Aorta (tissue), 5 donors: ENCODE data around the gene GBA2. TPM values are rescaled to one million over a fixed set of nuclear protein-coding genes. Genes with fewer than 3 reads are reported as not detected.

ENCODE experiments used
- ATAC-seq: fragments of 200-7000 bp; cut with Tn5 transposase; one replicate; pipeline ENCODE4 v1.9.1; 2022; ENCODE audit warnings: moderate library complexity; ENCODE audit not compliant: low FRiP score
- DNase-seq, 2 donors: peaks; one replicate each; pipeline ENCODE4 v3.0.0-alpha.2; 2020
- H3K27ac ChIP-seq, 2 donors: one replicate each; pipeline ENCODE4 v1.5.1; 2013; ENCODE audit warnings: low read length in 2 of 2, mild to moderate bottlenecking in 2 of 2, moderate library complexity in 2 of 2, control low read depth in 1 of 2, inconsistent platforms in 1 of 2, low read depth in 1 of 2
- H3K27me3 ChIP-seq, 2 donors: one replicate each; pipeline ENCODE4 v1.6.1; 2013; ENCODE audit warnings: control low read depth in 1 of 2, low read length in 1 of 2, mild to moderate bottlenecking in 1 of 2, moderate library complexity in 1 of 2; ENCODE audit not compliant: insufficient read depth in 2 of 2, control insufficient read depth in 1 of 2
- H3K36me3 ChIP-seq, 2 donors: one replicate each; pipeline ENCODE4 v1.6.1; 2013; ENCODE audit warnings: control low read depth in 1 of 2, low read length in 1 of 2, mild to moderate bottlenecking in 1 of 2; ENCODE audit not compliant: insufficient read depth in 2 of 2, control insufficient read depth in 1 of 2
- H3K4me1 ChIP-seq, 2 donors: one replicate each; pipeline ENCODE4 v1.6.1; 2013; ENCODE audit warnings: low read length in 2 of 2, control low read depth in 1 of 2, mild to moderate bottlenecking in 1 of 2, moderate library complexity in 1 of 2; ENCODE audit not compliant: insufficient read depth in 2 of 2, control insufficient read depth in 1 of 2
- H3K4me3 ChIP-seq, 2 donors: one replicate each; pipeline ENCODE4 v1.5.1; 2013; ENCODE audit warnings: low read length in 2 of 2, control low read depth in 1 of 2, mild to moderate bottlenecking in 1 of 2
- H3K9me3 ChIP-seq: one replicate; pipeline ENCODE4 v1.6.1; 2013; ENCODE audit warnings: mild to moderate bottlenecking, low read length; ENCODE audit not compliant: control insufficient read depth
- WGBS, 2 donors: extraction: QIAGEN DNeasy Blood & Tissue Kit; methylation state at CpG; one replicate each; pipeline ENCODE4 v1.1.7; 2013; 5-methylcytosine and 5-hydroxymethylcytosine counted together
- intact Hi-C, 2 donors: fragments of 100-400 bp; cut with DNase I; formaldehyde crosslinking; loops; one replicate each; pipeline versions ENCODE4 v1.14.2 to v1.15.0; 2022
- polyA plus RNA-seq, 2 donors: library from polyadenylated mRNA; stranded (reverse); fragments of 200-250 nt; gene quantifications; one replicate each; pipeline ENCODE4 v1.2.3, GENCODE V29; 2013
- total RNA-seq, 2 donors: library from RNA; stranded (reverse); fragmentation: NEBNext Ultra II Directional; extraction: Animal tissue kit (Norgen Biotek cat#: 25700); gene quantifications; one replicate each; pipeline ENCODE4 v1.2.1, GENCODE V29; 2021
- donor health status: healthy with polysubstance abuse.
- donor health status: Bipolar disorder and iron deficiency.
- donor health status: DM: no; HTN: no; CAD: no.
- donor health status: DM: no; HTN: no; CAD: no.
- donor health status: DM: yes; HTN: yes; CAD: no.

Gene GBA2
- total and polyA plus RNA-seq, 4 donors, result 18.5 to 122 (median 83.8) TPM

DNA sequence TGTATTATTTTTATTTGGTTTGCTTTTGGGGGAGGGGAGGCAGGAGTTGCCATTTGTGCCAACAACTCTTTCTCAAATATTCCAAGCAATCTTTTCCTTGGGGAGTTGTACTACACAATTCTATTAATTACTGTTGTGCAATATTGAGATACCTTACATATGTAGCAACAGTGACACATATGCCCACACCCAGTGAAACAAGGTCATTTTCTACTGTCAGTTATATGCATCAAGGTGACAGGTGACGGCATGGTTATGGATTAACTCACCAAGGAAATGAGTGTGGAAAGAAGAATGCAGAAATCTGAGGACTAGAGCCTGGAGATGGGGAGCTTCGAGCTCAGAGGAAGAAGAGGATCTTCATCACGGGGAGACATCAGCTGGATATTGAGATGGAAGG lies 22.9 kb upstream of the GBA2 start:
- H3K4me3 ChIP-seq, result no peak overlapping the region
- H3K27ac ChIP-seq, result no peak overlapping the region
- WGBS, 2 donors, result 85 to 87% methylated on average over 3 of the region's 3 CpGs
- H3K27me3 ChIP-seq, result no peaks in the 10 kb centered on the region
- DNase-seq (no peak), ATAC-seq (no peak)
- peaks cover 0 to 1% of the 10 kb centered on the region in 2 donors for H3K4me1 ChIP-seq
- intact Hi-C loops, result no loop called here
- no peaks in the 10 kb centered on the region for H3K36me3 ChIP-seq
- no peaks in the 10 kb centered on the region for H3K9me3 ChIP-seq

DNA sequence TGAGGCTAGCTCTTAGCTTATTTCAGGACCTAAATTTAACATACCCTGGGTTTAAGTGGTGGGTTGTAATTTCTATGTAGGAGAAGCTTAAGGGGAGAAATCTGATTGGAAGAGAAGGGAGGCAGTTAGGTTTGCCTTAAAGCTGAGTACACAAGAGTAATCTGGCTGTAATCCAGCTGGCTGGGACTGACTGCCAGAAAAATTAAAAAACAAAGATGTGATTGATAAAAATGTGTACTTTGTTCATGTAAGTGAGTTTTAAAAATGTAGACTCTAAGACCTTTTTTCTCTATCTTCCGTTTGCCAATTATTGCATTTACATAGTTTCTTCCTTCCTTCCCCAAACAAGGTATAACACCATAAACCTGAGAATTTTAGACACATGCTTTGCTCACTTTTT lies 22.5 kb upstream of the GBA2 start:
- peak; percentile 44 for ATAC-seq

DNA sequence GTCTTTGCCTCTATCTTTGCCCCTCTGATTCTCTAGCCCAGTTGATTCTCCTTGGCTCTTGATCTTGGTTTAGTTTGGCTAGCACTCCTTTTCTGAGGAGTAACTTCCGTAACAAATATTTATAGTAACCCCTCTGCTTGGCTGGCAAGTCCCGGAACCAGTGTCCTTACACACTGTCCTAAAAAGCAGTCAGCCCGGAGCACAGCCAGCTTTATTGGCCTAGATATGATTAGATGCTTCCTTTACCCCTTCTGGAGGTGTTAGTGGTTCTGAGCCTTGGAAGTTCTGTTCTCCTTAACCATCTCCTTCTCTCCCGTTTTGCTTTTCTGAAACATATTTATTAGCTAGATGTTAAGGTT lies 22.0 kb upstream of the GBA2 start:
- Histone ChIP-seq H3K4me1 (peaks cover 0 to 1% of the 10 kb centered on the region in 2 donors), H3K27ac (peak overlapping the region in 1 of 2 donors; percentile 40), H3K27me3 (no peaks in the 10 kb centered on the region), H3K9me3 (no peaks in the 10 kb centered on the region), H3K36me3 (no peaks in the 10 kb centered on the region), H3K4me3 (no peak overlapping the region)
- WGBS, 2 donors, result 2 to 4% methylated on average over 4 of the region's 4 CpGs
- DNase-seq (no peak), ATAC-seq (peak; percentile 66)
- intact Hi-C loops, result no loop called here

More for the DNA sequence above, 22.5 kb upstream of the GBA2 start:
- WGBS, 2 donors, result 4 to 8% methylated on average over 1 of the region's 1 CpG
- intact Hi-C loops, result no loop called here
- Histone ChIP-seq H3K4me3 (no peak overlapping the region), H3K9me3 (no peaks in the 10 kb centered on the region), H3K36me3 (no peaks in the 10 kb centered on the region), H3K27ac (no peak overlapping the region), H3K27me3 (no peaks in the 10 kb centered on the region), H3K4me1 (peaks cover 0 to 1% of the 10 kb centered on the region in 2 donors)
- DNase-seq, result no peak

DNA sequence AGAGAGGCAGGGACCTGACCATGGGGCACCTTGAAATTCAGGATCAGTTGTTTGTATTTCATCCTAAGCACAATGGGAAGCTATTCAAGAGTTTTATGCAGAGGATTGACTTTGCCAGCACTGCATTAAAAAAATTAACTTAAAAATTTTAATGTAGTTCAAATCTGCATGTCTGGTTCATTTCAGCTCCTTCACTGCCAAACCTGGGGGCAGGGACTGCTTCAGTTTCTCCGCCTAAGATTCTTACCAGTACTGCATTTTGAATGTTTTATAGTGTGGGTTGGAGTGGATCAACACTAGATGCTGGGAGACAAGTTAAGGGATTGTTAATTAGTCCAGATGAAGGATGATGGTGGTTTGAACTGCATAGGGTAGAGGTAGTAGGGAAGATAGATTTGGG lies 20.7 kb upstream of the GBA2 start:
- no peak for DNase-seq
- H3K36me3 ChIP-seq, result no peaks in the 10 kb centered on the region
- intact Hi-C loops, result no loop called here
- H3K27me3 ChIP-seq, result no peaks in the 10 kb centered on the region
- 97 to 98% methylated on average over 1 of the region's 1 CpG for WGBS, 2 donors
- no peak overlapping the region for H3K4me3 ChIP-seq
- H3K4me1 ChIP-seq, result peaks cover 0 to 1% of the 10 kb centered on the region in 2 donors
- ATAC-seq, result no peak
- H3K27ac ChIP-seq, result no peak overlapping the region
- H3K9me3 ChIP-seq, result no peaks in the 10 kb centered on the region

DNA sequence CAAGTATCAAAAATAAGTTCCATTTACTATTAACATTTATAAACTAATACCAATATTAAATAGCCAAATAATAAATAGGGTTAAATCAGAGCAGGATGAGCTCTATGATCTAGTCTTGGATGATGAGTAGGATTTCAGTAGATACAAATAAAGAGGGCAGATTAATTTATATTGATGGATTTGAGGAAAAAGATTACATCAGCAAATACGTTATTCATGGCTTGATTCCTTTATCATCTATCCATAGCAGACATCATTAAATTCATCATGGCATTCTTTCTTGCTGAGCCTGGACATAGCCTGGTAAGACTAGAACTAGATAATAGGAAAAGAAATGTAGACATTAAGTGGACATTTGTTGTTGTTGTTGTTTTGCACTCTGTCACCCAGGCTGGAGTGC lies 18.4 kb upstream of the GBA2 start:
- Histone ChIP-seq H3K4me3 (no peak overlapping the region), H3K9me3 (no peaks in the 10 kb centered on the region), H3K27ac (no peak overlapping the region), H3K36me3 (no peaks in the 10 kb centered on the region), H3K27me3 (no peaks in the 10 kb centered on the region), H3K4me1 (peaks cover 0 to 1% of the 10 kb centered on the region in 2 donors)
- 90 to 92% methylated on average over 1 of the region's 1 CpG for WGBS, 2 donors
- no peak for ATAC-seq
- intact Hi-C loops, result no loop called here
- DNase-seq, result no peak

DNA sequence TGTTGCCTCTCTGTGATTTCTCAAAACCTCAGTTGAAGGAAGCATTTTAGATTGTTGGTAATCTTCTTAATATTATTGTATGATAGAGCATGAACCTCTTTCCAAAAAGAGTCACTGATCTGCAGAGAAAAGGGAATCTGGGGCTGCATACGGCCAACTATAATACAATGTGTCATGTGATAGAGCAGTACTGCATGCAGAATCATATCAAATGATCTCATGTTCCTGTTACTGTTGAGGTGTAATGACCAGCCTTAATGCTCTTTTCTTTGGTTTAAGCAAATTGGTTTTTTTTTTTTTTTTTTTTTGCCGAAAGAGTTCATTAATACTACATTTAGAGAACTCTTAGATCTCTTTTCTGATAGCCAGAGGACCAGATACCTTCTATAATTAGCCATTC lies 18.0 kb upstream of the GBA2 start:
- 84 to 91% methylated on average over 2 of the region's 2 CpGs for WGBS, 2 donors
- ATAC-seq, result no peak
- Histone ChIP-seq H3K9me3 (no peaks in the 10 kb centered on the region), H3K4me3 (no peak overlapping the region), H3K27ac (no peak overlapping the region), H3K36me3 (no peaks in the 10 kb centered on the region), H3K4me1 (peaks cover 0 to 1% of the 10 kb centered on the region in 2 donors), H3K27me3 (no peaks in the 10 kb centered on the region)
- no peak for DNase-seq
- intact Hi-C loops, result no loop called here

DNA sequence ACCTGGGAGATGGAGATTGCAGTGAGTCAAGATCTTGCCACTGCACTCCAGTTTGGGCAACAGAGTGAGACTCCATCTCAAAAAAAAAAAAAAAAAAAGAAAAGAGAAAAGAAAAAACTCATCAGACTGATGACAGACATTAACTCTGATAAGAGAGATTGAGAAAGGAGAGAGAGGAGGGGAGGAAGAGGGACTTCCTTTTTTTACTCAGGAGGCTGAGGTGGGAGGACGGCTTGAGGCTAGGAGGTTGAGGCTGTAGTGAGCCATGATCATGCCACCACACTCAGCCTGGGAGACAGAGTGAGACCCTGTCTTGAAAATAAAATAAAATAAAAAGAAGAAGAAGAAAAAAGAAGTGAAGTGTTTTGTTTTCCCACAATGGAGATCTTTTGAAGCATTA lies 14.8 kb upstream of the GBA2 start:
- Histone ChIP-seq H3K27me3 (no peaks in the 10 kb centered on the region), H3K27ac (no peak overlapping the region), H3K4me3 (no peak overlapping the region), H3K36me3 (no peaks in the 10 kb centered on the region), H3K4me1 (no peaks in the 10 kb centered on the region), H3K9me3 (no peaks in the 10 kb centered on the region)
- DNase-seq (no peak), ATAC-seq (no peak)
- WGBS, 2 donors, result 96 to 100% methylated on average over 1 of the region's 1 CpG
- intact Hi-C loops, result no loop called here

DNA sequence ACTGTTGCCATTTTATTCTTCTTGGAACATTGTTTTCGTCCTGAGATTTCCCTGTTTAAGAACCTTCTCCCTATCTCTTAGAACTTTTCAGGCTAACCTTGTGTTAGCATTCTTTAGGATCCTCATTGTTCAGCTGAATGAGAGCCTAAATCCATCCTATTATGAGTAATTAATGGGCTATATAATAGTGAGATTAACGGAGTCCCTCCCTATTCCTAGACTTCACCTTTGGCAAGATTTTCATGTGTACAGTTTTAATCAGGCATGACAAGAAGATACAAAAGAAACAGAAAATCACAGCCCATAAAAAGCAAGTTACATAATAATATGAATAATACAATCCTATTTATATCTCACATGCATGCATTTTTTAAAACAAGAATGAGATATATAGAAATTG lies 14.2 kb upstream of the GBA2 start:
- DNase-seq (no peak), ATAC-seq (no peak)
- no peaks in the 10 kb centered on the region for H3K27me3 ChIP-seq
- H3K9me3 ChIP-seq, result no peaks in the 10 kb centered on the region
- intact Hi-C loops, result no loop called here
- WGBS, 2 donors, result 91 to 92% methylated on average over 2 of the region's 2 CpGs
- H3K4me1 ChIP-seq, result no peaks in the 10 kb centered on the region
- H3K27ac ChIP-seq, result no peak overlapping the region
- no peak overlapping the region for H3K4me3 ChIP-seq
- no peaks in the 10 kb centered on the region for H3K36me3 ChIP-seq

DNA sequence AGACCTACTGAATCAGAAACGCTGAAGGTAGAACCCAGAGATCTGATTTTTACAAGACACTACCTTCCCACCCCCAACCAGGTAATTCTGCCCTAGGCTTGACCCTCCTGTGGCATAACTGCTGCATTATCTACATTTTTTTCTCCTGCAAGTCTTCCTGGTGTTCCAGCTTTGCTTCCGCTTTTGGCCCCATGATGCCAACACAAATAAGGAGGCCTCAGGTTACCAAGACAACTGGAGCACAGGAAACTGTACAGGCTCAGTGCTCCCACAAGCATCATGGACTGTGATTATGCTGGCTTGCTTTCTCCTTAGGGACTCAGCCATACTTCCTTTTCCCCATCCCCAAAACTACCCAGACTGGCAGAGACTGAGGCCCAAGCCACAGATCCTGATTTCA lies 11.6 kb upstream of the GBA2 start:
- Histone ChIP-seq H3K36me3 (no peaks in the 10 kb centered on the region), H3K27me3 (no peaks in the 10 kb centered on the region), H3K27ac (peak overlapping the region in 1 of 2 donors; percentile 40), H3K9me3 (no peaks in the 10 kb centered on the region), H3K4me3 (no peak overlapping the region), H3K4me1 (no peaks in the 10 kb centered on the region)
- 20 to 31% methylated on average over 2 of the region's 2 CpGs for whole genome bisulfite sequencing, 2 donors
- ATAC-seq (no peak), DNase-seq (peak in 1 of 2 donors; percentile 68)
- intact Hi-C loops, result no loop called here
